Epidermal melanocyte (primary cell): ENCODE results near the gene RANBP9.

Experiments used
- DNase-seq: peaks from one replicate; pipeline ENCODE4 v3.0.0; 2011; ENCODE audit warnings: low spot score; ENCODE audit not compliant: insufficient read length

Gene RANBP9

GRCh38 chr6:13678255-13678983, 33.2 kb downstream of the RANBP9 start:
- no peak for DNase-seq

- DNase-seq: no peak
Observed at GRCh38 chr6:13677878-13678254, 33.8 kb downstream of the RANBP9 start.

GRCh38 chr6:13676551-13677156, 35.0 kb downstream of the RANBP9 start:
- DNase-seq: no peak

- no peak for DNase-seq
Observed at GRCh38 chr6:13674533-13675190, 37.0 kb downstream of the RANBP9 start.

- DNase-seq: no peak
Observed at GRCh38 chr6:13673825-13674444, 37.7 kb downstream of the RANBP9 start.

GRCh38 chr6:13673368-13673767, 38.3 kb downstream of the RANBP9 start:
- DNase-seq: no peak

- DNase-seq: no peak
Observed at GRCh38 chr6:13672904-13673303, 38.7 kb downstream of the RANBP9 start.

GRCh38 chr6:13671548-13672127, 40.0 kb downstream of the RANBP9 start:
- no peak for DNase-seq

- DNase-seq: no peak
Observed at GRCh38 chr6:13669476-13669875, 42.2 kb downstream of the RANBP9 start.

- DNase-seq: no peak
Observed at GRCh38 chr6:13668291-13668928, 43.2 kb downstream of the RANBP9 start.

GRCh38 chr6:13667655-13668054, 44.0 kb downstream of the RANBP9 start:
- DNase-seq: no peak

GRCh38 chr6:13666194-13667105, 45.2 kb downstream of the RANBP9 start:
- DNase-seq: no peak

- no peak for DNase-seq
Observed at GRCh38 chr6:13664703-13665352, 46.8 kb downstream of the RANBP9 start.

GRCh38 chr6:13663986-13664385, 47.6 kb downstream of the RANBP9 start:
- no peak for DNase-seq

- DNase-seq: no peak
Observed at GRCh38 chr6:13662651-13663334, 48.8 kb downstream of the RANBP9 start.

- no peak for DNase-seq
Observed at GRCh38 chr6:13661647-13662046, 50.0 kb downstream of the RANBP9 start.

- DNase-seq: no peak
Observed at GRCh38 chr6:13660893-13661292, 50.7 kb downstream of the RANBP9 start.

- no peak for DNase-seq
Observed at GRCh38 chr6:13660273-13660672, 51.4 kb downstream of the RANBP9 start.

GRCh38 chr6:13655700-13656099, 55.9 kb downstream of the RANBP9 start:
- DNase-seq: no peak
